Right forelimb (tissue), 1 donor: Measurements from ENCODE around the gene SEMG2.

ENCODE experiments used
- DNase-seq: peaks from one replicate; pipeline ENCODE4 v3.0.0-alpha.2; 2018

The SEMG2 gene

GRCh38 chr20:45229264-45230056 is 8.3 kb downstream of the SEMG2 start:
- DNase-seq: no peak

- no peak for DNase-seq
Measured at GRCh38 chr20:45230631-45231030, 9.5 kb downstream of the SEMG2 start.

- no peak for DNase-seq
Measured at GRCh38 chr20:45235995-45236394, 14.8 kb downstream of the SEMG2 start.

GRCh38 chr20:45238139-45238538 is 17.0 kb downstream of the SEMG2 start:
- no peak for DNase-seq

GRCh38 chr20:45246109-45246508 is 24.9 kb downstream of the SEMG2 start:
- no peak for DNase-seq

GRCh38 chr20:45247865-45248264 is 26.7 kb downstream of the SEMG2 start:
- DNase-seq: no peak

- no peak for DNase-seq
Measured at GRCh38 chr20:45248609-45249008, 27.4 kb downstream of the SEMG2 start.

GRCh38 chr20:45251884-45252560 is 30.8 kb downstream of the SEMG2 start:
- no peak for DNase-seq

- no peak for DNase-seq
Measured at GRCh38 chr20:45253261-45253660, 32.1 kb downstream of the SEMG2 start.

GRCh38 chr20:45254383-45255262 is 33.5 kb downstream of the SEMG2 start, which contains the start of gene SLPI:
Gene SLPI, minus strand, starts transcription at chr20:45254564. Its CDS starts 21 bp downstream, at chr20:45254543.
- no peak for DNase-seq

GRCh38 chr20:45257161-45257560 is 36.0 kb downstream of the SEMG2 start:
- DNase-seq: no peak

- no peak for DNase-seq
Measured at GRCh38 chr20:45257711-45258110, 36.5 kb downstream of the SEMG2 start.

- DNase-seq: no peak
Measured at GRCh38 chr20:45258259-45258658, 37.1 kb downstream of the SEMG2 start.

- DNase-seq: no peak
Measured at GRCh38 chr20:45258664-45259063, 37.5 kb downstream of the SEMG2 start.

- DNase-seq: no peak
Measured at GRCh38 chr20:45263556-45264266, 42.5 kb downstream of the SEMG2 start.

GRCh38 chr20:45266977-45267376 is 45.8 kb downstream of the SEMG2 start:
- no peak for DNase-seq

GRCh38 chr20:45268531-45268930 is 47.4 kb downstream of the SEMG2 start:
- no peak for DNase-seq

- no peak for DNase-seq
Measured at GRCh38 chr20:45269056-45269455, 47.9 kb downstream of the SEMG2 start.

- no peak for DNase-seq
Measured at GRCh38 chr20:45269754-45270270, 48.6 kb downstream of the SEMG2 start.
